CD4-positive, alpha-beta T cell treated with Interleukin-4 for 1 hour (primary cell): ENCODE measurements around the gene MYG1.

Source experiments
- DNase-seq, 2 donors: peaks; one replicate each; pipeline ENCODE4 v3.0.0-alpha.2; 2020 to 2022

The MYG1 gene

GRCh38 chr12:53299454-53300180 is at the start of gene MYG1:
MYG1 (plus strand) TSS chr12:53299695; CDS start chr12:53299738, 43 bp downstream.
- DNase-seq = peak; percentile 87

GRCh38 chr12:53251477-53252348 is 47.8 kb upstream of the MYG1 start:
- peak; percentile 72 to 77 for DNase-seq

- no peak for DNase-seq
Observed at GRCh38 chr12:53252349-53252916, 47.1 kb upstream of the MYG1 start.

GRCh38 chr12:53253298-53253697 is 46.2 kb upstream of the MYG1 start:
- no peak for DNase-seq

- no peak for DNase-seq
Observed at GRCh38 chr12:53254816-53255545, 44.5 kb upstream of the MYG1 start.

- DNase-seq = no peak
Observed at GRCh38 chr12:53255996-53256395, 43.5 kb upstream of the MYG1 start.

GRCh38 chr12:53258541-53259539 is 40.7 kb upstream of the MYG1 start:
- DNase-seq = no peak

- DNase-seq = no peak
Observed at GRCh38 chr12:53259891-53260290, 39.6 kb upstream of the MYG1 start.

- DNase-seq = no peak
Observed at GRCh38 chr12:53265783-53266182, 33.7 kb upstream of the MYG1 start.

- peak; percentile 56 to 60 for DNase-seq
Observed at GRCh38 chr12:53267306-53267998, 32.0 kb upstream of the MYG1 start.

GRCh38 chr12:53267999-53268629 is 31.4 kb upstream of the MYG1 start, which contains the start of gene ESPL1:
ESPL1 (plus strand) TSS chr12:53268299; CDS start chr12:53268767, 468 bp downstream.
- DNase-seq = peak; percentile 86 to 87

GRCh38 chr12:53268630-53269562 is 30.6 kb upstream of the MYG1 start:
- no peak for DNase-seq

- no peak for DNase-seq
Observed at GRCh38 chr12:53274445-53274844, 25.1 kb upstream of the MYG1 start.

GRCh38 chr12:53276511-53276910 is 23.0 kb upstream of the MYG1 start:
- no peak for DNase-seq

- DNase-seq = no peak
Observed at GRCh38 chr12:53277981-53278380, 21.5 kb upstream of the MYG1 start.

GRCh38 chr12:53279283-53279869 is 20.1 kb upstream of the MYG1 start:
- DNase-seq = no peak

GRCh38 chr12:53279888-53280498 is 19.5 kb upstream of the MYG1 start:
- DNase-seq = no peak

GRCh38 chr12:53286448-53286847 is 13.0 kb upstream of the MYG1 start:
- DNase-seq = no peak
